ENCODE data around the gene ATAD3A.
"Not testable (repeated sequence)": the region's sequence is repeated elsewhere in the genome, so short reads cannot be mapped to it uniquely, and the experiment has no call there.

GRCh38 chr1:1533894-1534291, 21.9 kb downstream of the ATAD3A start:
- TF ChIP-seq CTCF, POLR2A (IDR thresholded peaks at IDR 0.05): not testable (repeated sequence)

Measured in Peyer's patch (tissue), 4 donors.